Calu3 (cell line): ENCODE data around the gene TM9SF4. TPM values are rescaled to one million over a fixed set of nuclear protein-coding genes. Genes with fewer than 3 reads are reported as not detected.

Source experiments
- BruUV-seq: library from RNA; stranded (reverse); fragments of 400-500 nt; replicated peaks from 2 replicates; lab custom pipeline; 2021; lab: Mats Ljungman, UMichigan
- CTCF ChIA-PET: fragments of 300-600 bp; sonication (Branson Sonifier 250); formaldehyde crosslinking; loops from one replicate; lab custom pipeline; 2022; ENCODE audit warnings: antibody characterized with exemption; lab: Charles Lee
- DNase-seq: peaks from one replicate; pipeline ENCODE4 v3.0.0; 2022
- H3K27ac Mint-ChIP-seq: one replicate; pipeline ENCODE4 v1.8.0; 2022; ENCODE audit warnings: mixed read lengths; ENCODE audit not compliant: unreplicated experiment
- H3K27me3 Mint-ChIP-seq: one replicate; pipeline ENCODE4 v1.8.0; 2022; ENCODE audit warnings: mixed read lengths; ENCODE audit not compliant: unreplicated experiment
- H3K36me3 Mint-ChIP-seq: one replicate; pipeline ENCODE4 v1.8.0; 2022; ENCODE audit warnings: mild to moderate bottlenecking, moderate library complexity, mixed read lengths; ENCODE audit not compliant: insufficient read depth, unreplicated experiment
- H3K4me1 Mint-ChIP-seq: one replicate; pipeline ENCODE4 v1.8.0; 2022; ENCODE audit warnings: mild to moderate bottlenecking, low read depth, mixed read lengths; ENCODE audit not compliant: unreplicated experiment
- H3K4me3 Mint-ChIP-seq: one replicate; pipeline ENCODE4 v1.8.0; 2022; ENCODE audit warnings: mild to moderate bottlenecking, low read depth, moderate library complexity, mixed read lengths; ENCODE audit not compliant: unreplicated experiment
- H3K9me3 Mint-ChIP-seq: one replicate; pipeline ENCODE4 v1.8.0; 2022; ENCODE audit warnings: low read depth, mixed read lengths; ENCODE audit not compliant: unreplicated experiment
- intact Hi-C: fragments of 100-400 bp; cut with micrococcal nuclease; formaldehyde crosslinking; loops from one replicate; pipeline ENCODE4 v1.10.0; 2022; ENCODE audit not compliant: unreplicated experiment
- total RNA-seq: library from RNA; stranded (reverse); gene quantifications from 2 replicates; pipeline ENCODE4 v1.2.3, GENCODE V29; 2022
- TF ChIP-seq, protein P1 (sequence below): fragments of 200-600 bp; IDR thresholded peaks from one replicate; pipeline ENCODE4 v1.8.0; 2022; ENCODE audit warnings: antibody characterized with exemption; ENCODE audit not compliant: unreplicated experiment

The TM9SF4 gene
- total RNA-seq, 1 experiment from 2014 or later, result 95.3 TPM

DNA sequence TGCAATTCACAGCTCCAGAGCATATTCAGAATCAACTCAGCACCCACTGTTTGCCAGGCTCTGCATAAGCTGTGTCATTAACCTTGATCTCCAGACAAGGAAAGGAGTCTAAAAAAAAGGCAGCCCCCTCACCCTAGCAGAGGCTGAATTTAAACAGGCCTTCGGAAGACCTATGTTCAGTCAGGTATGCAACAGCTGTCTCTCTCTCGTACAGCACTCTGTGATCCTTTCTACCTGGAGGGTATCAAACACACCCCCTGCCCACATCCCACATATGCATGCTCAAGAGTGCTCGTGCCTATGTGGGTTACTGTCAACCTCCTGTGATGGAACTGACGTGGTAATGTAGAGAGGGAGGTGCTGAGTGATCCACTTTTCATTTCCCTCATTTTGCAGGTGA lies 89.5 kb downstream of the TM9SF4 start:
- TF ChIP-seq, protein P1, sequence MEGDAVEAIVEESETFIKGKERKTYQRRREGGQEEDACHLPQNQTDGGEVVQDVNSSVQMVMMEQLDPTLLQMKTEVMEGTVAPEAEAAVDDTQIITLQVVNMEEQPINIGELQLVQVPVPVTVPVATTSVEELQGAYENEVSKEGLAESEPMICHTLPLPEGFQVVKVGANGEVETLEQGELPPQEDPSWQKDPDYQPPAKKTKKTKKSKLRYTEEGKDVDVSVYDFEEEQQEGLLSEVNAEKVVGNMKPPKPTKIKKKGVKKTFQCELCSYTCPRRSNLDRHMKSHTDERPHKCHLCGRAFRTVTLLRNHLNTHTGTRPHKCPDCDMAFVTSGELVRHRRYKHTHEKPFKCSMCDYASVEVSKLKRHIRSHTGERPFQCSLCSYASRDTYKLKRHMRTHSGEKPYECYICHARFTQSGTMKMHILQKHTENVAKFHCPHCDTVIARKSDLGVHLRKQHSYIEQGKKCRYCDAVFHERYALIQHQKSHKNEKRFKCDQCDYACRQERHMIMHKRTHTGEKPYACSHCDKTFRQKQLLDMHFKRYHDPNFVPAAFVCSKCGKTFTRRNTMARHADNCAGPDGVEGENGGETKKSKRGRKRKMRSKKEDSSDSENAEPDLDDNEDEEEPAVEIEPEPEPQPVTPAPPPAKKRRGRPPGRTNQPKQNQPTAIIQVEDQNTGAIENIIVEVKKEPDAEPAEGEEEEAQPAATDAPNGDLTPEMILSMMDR, result no peak
- intact Hi-C loops, result no loop called here
- H3K36me3 Mint-ChIP-seq, result peaks cover 45% of the 10 kb centered on the region

DNA sequence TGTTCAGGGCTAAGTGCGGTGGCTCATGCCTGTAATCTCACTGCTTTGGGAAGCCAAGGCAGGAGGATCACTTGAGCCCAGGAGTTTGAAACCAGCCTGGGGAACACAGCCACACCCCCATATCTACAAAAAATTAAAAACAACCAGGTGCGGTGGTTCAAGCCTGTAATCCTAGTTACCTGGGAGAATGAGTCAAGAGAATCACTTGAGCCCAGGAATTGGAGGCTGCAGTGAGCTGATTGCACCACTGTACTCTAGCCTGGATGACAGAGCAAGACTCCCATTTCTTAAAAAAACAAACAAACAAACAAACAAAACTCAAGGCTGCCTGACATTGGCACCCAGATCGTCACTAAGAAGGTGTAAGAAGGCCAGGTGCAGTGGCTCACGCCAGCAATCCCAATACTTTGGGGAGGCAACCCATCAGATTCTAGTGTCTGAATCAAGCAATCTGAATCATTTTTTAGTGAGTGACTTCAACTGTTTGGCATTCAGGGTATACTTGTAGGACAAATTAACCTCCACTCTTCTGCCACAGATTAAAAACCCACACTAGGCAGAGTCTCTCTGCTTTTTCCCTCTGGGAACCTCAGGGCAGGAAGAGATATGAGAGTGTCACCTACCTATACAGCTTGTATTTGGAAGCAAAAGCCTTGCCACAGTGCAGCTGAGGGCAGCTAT lies 91.9 kb downstream of the TM9SF4 start:
- no peak for DNase-seq
- TF ChIP-seq, protein P1, result no peak
- no peak overlapping the region for H3K4me3 Mint-ChIP-seq
- peaks cover 49% of the 10 kb centered on the region for H3K36me3 Mint-ChIP-seq
- no TSS peak for BruUV-seq
- no peak overlapping the region for H3K27ac Mint-ChIP-seq
- H3K4me1 Mint-ChIP-seq, result peaks cover 26% of the 10 kb centered on the region
- no peaks in the 10 kb centered on the region for H3K27me3 Mint-ChIP-seq
- CTCF ChIA-PET, result interaction anchor here (0.6 kb wide), 1 partner anchor 41 kb away, joined by 4 read pairs; no protein-coding TSS in a partner anchor
- intact Hi-C loops, result no loop called here
- H3K9me3 Mint-ChIP-seq, result no peaks in the 10 kb centered on the region

More for the DNA sequence above, 89.5 kb downstream of the TM9SF4 start:
- no peak overlapping the region for H3K27ac Mint-ChIP-seq
- no peak for DNase-seq
- no peaks in the 10 kb centered on the region for H3K27me3 Mint-ChIP-seq
- BruUV-seq, result no TSS peak
- no peak overlapping the region for H3K4me3 Mint-ChIP-seq
- CTCF ChIA-PET, result no interaction called here
- H3K9me3 Mint-ChIP-seq, result no peaks in the 10 kb centered on the region
- H3K4me1 Mint-ChIP-seq, result peaks cover 2% of the 10 kb centered on the region

DNA sequence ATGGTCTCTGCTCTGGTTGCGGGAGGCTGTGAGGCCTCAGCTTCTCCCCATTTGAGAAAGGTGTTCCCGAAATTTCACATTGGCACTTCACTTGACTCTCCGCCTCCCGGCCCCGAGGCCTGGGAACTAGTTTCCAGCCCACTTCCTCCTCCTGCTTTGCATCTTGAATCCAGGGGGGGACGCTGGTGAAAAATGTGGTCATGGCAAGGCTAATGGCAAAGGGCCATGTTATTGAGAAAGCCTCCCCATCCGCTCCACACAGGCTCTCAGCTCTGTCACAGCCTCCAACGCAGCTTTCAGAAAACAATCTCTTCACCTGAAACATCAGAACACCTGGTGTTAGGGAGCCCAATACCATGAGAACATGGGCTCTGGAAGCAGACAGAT lies 92.5 kb downstream of the TM9SF4 start:
- Mint-ChIP-seq H3K9me3 (no peaks in the 10 kb centered on the region), H3K27ac (no peak overlapping the region), H3K4me3 (no peak overlapping the region), H3K27me3 (no peaks in the 10 kb centered on the region), H3K4me1 (peaks cover 30% of the 10 kb centered on the region), H3K36me3 (peaks cover 49% of the 10 kb centered on the region)
- CTCF ChIA-PET, result interaction anchor here (0.6 kb wide), 1 partner anchor 41 kb away, joined by 4 read pairs; no protein-coding TSS in a partner anchor
- DNase-seq, result no peak
- BruUV-seq, result no TSS peak
- TF ChIP-seq, protein P1, result no peak
- intact Hi-C loops, result no loop called here

DNA sequence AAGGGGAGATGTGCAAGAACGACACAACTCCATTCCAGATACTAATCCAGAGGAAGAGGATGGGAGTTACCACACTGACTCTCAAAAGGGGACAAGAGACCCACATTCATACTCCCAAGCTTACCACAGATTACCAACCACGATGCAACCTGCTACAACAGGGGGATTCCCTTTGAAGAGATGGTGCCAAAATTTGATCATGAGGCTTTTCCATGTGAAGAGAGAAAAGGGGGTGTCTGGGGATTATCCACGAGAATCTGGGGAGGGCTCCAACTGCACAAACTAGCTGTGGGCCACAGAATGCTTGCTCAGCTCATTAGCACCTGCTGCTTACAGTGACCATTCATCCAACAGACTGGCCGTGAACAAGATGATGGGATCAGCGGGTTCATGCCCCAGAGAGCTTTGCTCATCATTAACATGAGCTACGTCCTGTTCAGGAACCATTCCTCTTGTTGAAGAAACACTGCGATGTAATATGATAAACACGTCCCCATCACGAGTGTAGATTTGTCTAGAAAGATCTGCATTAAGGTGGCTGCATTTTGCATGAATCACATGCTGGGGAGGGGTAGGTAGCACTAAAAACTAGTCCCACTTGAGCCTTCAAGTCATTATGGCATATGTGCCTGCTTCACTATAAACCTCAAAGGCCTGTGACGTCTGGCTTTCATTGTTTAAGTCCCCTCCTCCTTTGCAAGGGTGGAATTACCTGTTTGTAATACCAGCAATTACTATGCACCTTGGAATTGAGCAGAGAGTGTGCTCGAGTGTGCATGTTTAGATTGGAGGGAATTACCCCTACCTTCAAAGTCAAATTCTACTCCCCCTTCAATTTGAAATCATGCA lies 94.1 kb downstream of the TM9SF4 start:
- Mint-ChIP-seq H3K27ac (no peak overlapping the region), H3K4me1 (peaks cover 33% of the 10 kb centered on the region), H3K36me3 (peaks cover 55% of the 10 kb centered on the region), H3K9me3 (no peaks in the 10 kb centered on the region), H3K4me3 (no peak overlapping the region), H3K27me3 (no peaks in the 10 kb centered on the region)
- DNase-seq, result no peak
- CTCF ChIA-PET, result no interaction called here
- intact Hi-C loops, result no loop called here
- TF ChIP-seq, protein P1, result no peak
- BruUV-seq, result no TSS peak
